Subcutaneous abdominal adipose tissue (tissue), 5 donors: ENCODE measurements around the gene HK3.
"Not testable (repeated sequence)": the region's sequence is repeated elsewhere in the genome, so short reads cannot be mapped to it uniquely, and the experiment has no call there.

Experiments used
- H3K27ac ChIP-seq: one replicate; pipeline ENCODE4 v1.7.0; 2013; ENCODE audit warnings: low read depth, mild to moderate bottlenecking, inconsistent platforms, low read length, moderate library complexity
- H3K27me3 ChIP-seq, 5 donors: one replicate each; pipeline ENCODE4 v1.7.0; 2013; ENCODE audit warnings: low read length in 5 of 5, inconsistent platforms in 1 of 5; ENCODE audit not compliant: control insufficient read depth in 5 of 5, insufficient read depth in 4 of 5
- H3K36me3 ChIP-seq, 5 donors: one replicate each; pipeline ENCODE4 v1.7.0; 2013; ENCODE audit warnings: low read length in 5 of 5; ENCODE audit not compliant: control insufficient read depth in 5 of 5, insufficient read depth in 5 of 5
- H3K4me1 ChIP-seq, 5 donors: one replicate each; pipeline ENCODE4 v1.7.0; 2013; ENCODE audit warnings: low read length in 5 of 5, mild to moderate bottlenecking in 3 of 5, moderate library complexity in 1 of 5; ENCODE audit not compliant: control insufficient read depth in 5 of 5, insufficient read depth in 5 of 5
- H3K4me3 ChIP-seq, 5 donors: one replicate each; pipeline ENCODE4 v1.7.0; 2013; ENCODE audit warnings: low read length in 5 of 5, low read depth in 1 of 5
- H3K9ac ChIP-seq, 5 donors: one replicate each; pipeline ENCODE4 v1.7.0; 2013; ENCODE audit warnings: low read length in 5 of 5, mild to moderate bottlenecking in 4 of 5, moderate library complexity in 3 of 5
- H3K9me3 ChIP-seq, 5 donors: one replicate each; pipeline ENCODE4 v1.7.0; 2013; ENCODE audit warnings: low read length in 5 of 5; ENCODE audit not compliant: control insufficient read depth in 5 of 5
- donor health status: healthy.
- donor health status: healthy.
- donor health status: healthy.
- donor health status: healthy.
- donor health status: healthy.

The HK3 gene

GRCh38 chr5:176878906-176879662 is 20.1 kb downstream of the HK3 start:
- Histone ChIP-seq H3K4me1 (no peaks in the 10 kb centered on the region), H3K4me3 (no peak overlapping the region), H3K36me3 (peaks cover 0 to 17% (median 0%) of the 10 kb centered on the region in 5 donors), H3K9ac (no peak overlapping the region), H3K27ac (no peak overlapping the region), H3K9me3 (no peaks in the 10 kb centered on the region), H3K27me3 (peaks cover 18 to 37% (median 33%) of the 10 kb centered on the region in 5 donors)

DNA sequence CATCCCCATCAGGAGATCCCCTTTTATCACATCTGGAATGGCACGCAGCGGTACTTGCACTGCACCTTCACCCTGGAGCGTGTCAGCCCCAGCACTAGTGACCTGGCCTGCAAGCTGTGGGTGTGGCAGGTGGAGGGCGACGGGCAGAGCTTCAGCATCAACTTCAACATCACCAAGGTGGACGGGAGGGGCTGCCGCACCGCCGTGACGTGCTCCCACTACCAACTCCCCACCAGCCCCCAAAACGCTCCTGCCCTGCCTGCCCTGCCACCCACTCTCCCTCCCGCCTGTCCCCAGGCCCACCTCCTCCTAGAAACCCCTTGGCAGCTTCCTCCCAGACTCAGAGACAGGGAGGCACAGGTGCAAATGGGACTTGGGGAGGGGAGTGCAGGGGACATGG is 20.7 kb downstream of the HK3 start:
- H3K27me3 ChIP-seq: peaks cover 19 to 40% (median 36%) of the 10 kb centered on the region in 5 donors
- H3K4me1 ChIP-seq: no peaks in the 10 kb centered on the region
- H3K27ac ChIP-seq: no peak overlapping the region

DNA sequence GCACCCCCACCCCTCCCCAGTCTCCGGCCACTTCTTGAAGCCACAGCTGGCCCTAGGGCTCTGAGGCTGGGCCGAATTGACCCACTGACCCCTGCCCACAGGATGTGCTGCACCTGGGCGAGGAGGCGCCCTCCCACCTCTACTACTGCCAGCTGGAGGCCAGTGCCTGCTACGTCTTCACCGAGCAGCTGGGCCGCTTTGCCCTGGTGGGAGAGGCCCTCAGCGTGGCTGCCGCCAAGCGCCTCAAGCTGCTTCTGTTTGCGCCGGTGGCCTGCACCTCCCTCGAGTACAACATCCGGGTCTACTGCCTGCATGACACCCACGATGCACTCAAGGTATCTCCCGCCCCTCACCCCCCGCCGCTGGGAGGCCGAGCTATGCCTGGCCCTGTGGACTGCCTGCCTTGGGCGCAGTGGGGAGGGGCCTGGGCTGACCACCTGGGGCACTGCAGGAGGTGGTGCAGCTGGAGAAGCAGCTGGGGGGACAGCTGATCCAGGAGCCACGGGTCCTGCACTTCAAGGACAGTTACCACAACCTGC is 21.3 kb downstream of the HK3 start:
- H3K27ac ChIP-seq: no peak overlapping the region
- peaks cover 19 to 40% (median 36%) of the 10 kb centered on the region in 5 donors for H3K27me3 ChIP-seq

More for the DNA sequence above, 20.7 kb downstream of the HK3 start:
- Histone ChIP-seq H3K9me3 (no peaks in the 10 kb centered on the region), H3K36me3 (peaks cover 0 to 17% (median 0%) of the 10 kb centered on the region in 5 donors), H3K4me3 (no peak overlapping the region), H3K9ac (no peak overlapping the region)

GRCh38 chr5:176876506-176877431 is 22.4 kb downstream of the HK3 start:
- Histone ChIP-seq H3K9ac (no peak overlapping the region), H3K4me3 (no peak overlapping the region), H3K4me1 (no peaks in the 10 kb centered on the region), H3K27ac (no peak overlapping the region), H3K9me3 (no peaks in the 10 kb centered on the region), H3K27me3 (peaks cover 19 to 40% (median 36%) of the 10 kb centered on the region in 5 donors), H3K36me3 (peaks cover 0 to 6% (median 0%) of the 10 kb centered on the region in 5 donors)

More for the DNA sequence above, 21.3 kb downstream of the HK3 start:
- Histone ChIP-seq H3K9ac (no peak overlapping the region), H3K9me3 (no peaks in the 10 kb centered on the region), H3K36me3 (peaks cover 0 to 15% (median 0%) of the 10 kb centered on the region in 5 donors), H3K4me3 (no peak overlapping the region), H3K4me1 (no peaks in the 10 kb centered on the region)

- Histone ChIP-seq H3K4me3 (no peak overlapping the region), H3K27me3 (peaks cover 19 to 40% (median 33%) of the 10 kb centered on the region in 5 donors), H3K27ac (no peak overlapping the region), H3K9me3 (no peaks in the 10 kb centered on the region), H3K36me3 (no peaks in the 10 kb centered on the region), H3K4me1 (no peaks in the 10 kb centered on the region), H3K9ac (no peak overlapping the region)
Measured at GRCh38 chr5:176875783-176876505, 23.2 kb downstream of the HK3 start.

- peaks cover 19 to 40% (median 35%) of the 10 kb centered on the region in 5 donors for H3K27me3 ChIP-seq
- H3K9ac ChIP-seq: no peak overlapping the region
- no peaks in the 10 kb centered on the region for H3K36me3 ChIP-seq
- H3K9me3 ChIP-seq: no peaks in the 10 kb centered on the region
- H3K4me1 ChIP-seq: no peaks in the 10 kb centered on the region
- H3K27ac ChIP-seq: no peak overlapping the region
- no peak overlapping the region for H3K4me3 ChIP-seq
Measured at GRCh38 chr5:176875014-176875550, 24.1 kb downstream of the HK3 start.

DNA sequence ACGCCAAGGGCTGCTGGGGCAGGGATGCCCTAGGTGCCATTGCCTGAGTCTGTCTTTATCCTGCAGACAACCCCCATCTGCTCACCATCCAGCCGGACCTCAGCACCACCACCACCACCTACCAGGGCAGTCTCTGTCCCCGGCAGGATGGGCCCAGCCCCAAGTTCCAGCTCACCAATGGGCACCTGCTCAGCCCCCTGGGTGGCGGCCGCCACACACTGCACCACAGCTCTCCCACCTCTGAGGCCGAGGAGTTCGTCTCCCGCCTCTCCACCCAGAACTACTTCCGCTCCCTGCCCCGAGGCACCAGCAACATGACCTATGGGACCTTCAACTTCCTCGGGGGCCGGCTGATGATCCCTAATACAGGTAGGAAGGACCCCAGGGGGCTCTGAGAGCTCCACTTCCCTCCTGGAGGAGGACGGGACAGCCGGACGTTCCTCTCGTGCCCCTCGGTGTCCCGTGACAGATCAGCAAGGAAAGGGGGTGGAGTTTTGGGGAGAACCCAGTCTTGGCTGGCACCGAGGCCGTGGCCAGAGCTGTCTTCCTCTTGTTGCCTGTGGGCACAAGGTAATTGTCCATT is 24.9 kb downstream of the HK3 start:
- H3K36me3 ChIP-seq: no peaks in the 10 kb centered on the region
- no peak overlapping the region for H3K4me3 ChIP-seq
- no peak overlapping the region for H3K27ac ChIP-seq
- H3K9ac ChIP-seq: no peak overlapping the region
- H3K4me1 ChIP-seq: no peaks in the 10 kb centered on the region
- H3K27me3 ChIP-seq: peaks cover 19 to 39% (median 35%) of the 10 kb centered on the region in 5 donors
- no peaks in the 10 kb centered on the region for H3K9me3 ChIP-seq

- H3K4me1 ChIP-seq: no peaks in the 10 kb centered on the region
- H3K36me3 ChIP-seq: no peaks in the 10 kb centered on the region
- H3K9ac ChIP-seq: no peak overlapping the region
- H3K27ac ChIP-seq: no peak overlapping the region
- peaks cover 19 to 45% (median 32%) of the 10 kb centered on the region in 5 donors for H3K27me3 ChIP-seq
- H3K9me3 ChIP-seq: no peaks in the 10 kb centered on the region
- H3K4me3 ChIP-seq: no peak overlapping the region
Measured at GRCh38 chr5:176873541-176874172, 25.5 kb downstream of the HK3 start.

GRCh38 chr5:176873011-176873410 is 26.1 kb downstream of the HK3 start:
- H3K9ac ChIP-seq, H3K27ac ChIP-seq, H3K4me3 ChIP-seq, H3K4me1 ChIP-seq, H3K36me3 ChIP-seq, H3K9me3 ChIP-seq: not testable (repeated sequence)
- H3K27me3 ChIP-seq: peaks cover 14 to 45% (median 35%) of the 10 kb centered on the region in 5 donors
